Measurements from ENCODE around the gene SPSB1.

The SPSB1 gene

DNA sequence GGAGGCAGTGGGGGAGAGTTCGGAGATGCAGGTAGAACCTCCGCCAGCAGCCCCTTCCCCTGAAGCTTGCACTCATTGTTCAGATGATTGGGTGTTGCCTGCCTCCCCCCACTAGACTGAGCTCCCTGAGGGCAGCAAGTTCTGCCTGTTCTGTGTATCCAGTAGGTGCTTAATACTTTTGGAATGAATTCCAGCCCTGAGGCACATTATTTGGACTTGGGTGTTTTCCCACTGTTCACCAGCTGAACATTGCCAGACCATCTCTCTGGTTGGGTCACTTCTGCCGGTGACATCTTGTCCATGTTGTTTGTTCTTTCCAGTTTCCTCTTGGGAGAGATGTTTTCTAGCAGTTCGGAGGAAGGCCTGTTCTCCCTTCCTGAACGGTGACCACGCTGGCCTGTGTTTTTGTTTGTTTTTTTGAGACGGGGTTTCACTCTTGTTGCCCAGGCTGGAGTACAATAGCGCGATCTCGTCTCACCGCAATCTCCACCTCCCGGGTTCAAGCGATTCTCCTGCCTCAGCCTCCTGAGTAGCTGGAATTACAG is 48.7 kb downstream of the SPSB1 start:
- no peak for DNase-seq (ENCODE audit: low read depth in 2 of 3, low spot score in 2 of 3)

- no peak for DNase-seq (ENCODE audit: low read depth in 2 of 3, low spot score in 2 of 3)
These were observed 50.6 kb downstream of the SPSB1 start for GRCh38 chr1:9343269-9343668.

- no peak for DNase-seq (ENCODE audit: low read depth in 2 of 3, low spot score in 2 of 3)
These were observed 51.9 kb downstream of the SPSB1 start for GRCh38 chr1:9344426-9345200.

GRCh38 chr1:9345471-9345870 is 52.8 kb downstream of the SPSB1 start:
- no peak for DNase-seq (ENCODE audit: low read depth in 2 of 3, low spot score in 2 of 3)

GRCh38 chr1:9345922-9346321 is 53.2 kb downstream of the SPSB1 start:
- DNase-seq (ENCODE audit: low read depth in 2 of 3, low spot score in 2 of 3), result no peak

- no peak for DNase-seq (ENCODE audit: low read depth in 2 of 3, low spot score in 2 of 3)
These were observed 53.9 kb downstream of the SPSB1 start for GRCh38 chr1:9346566-9346965.

- no peak for DNase-seq (ENCODE audit: low read depth in 2 of 3, low spot score in 2 of 3)
These were observed 54.6 kb downstream of the SPSB1 start for GRCh38 chr1:9347095-9347850.

- DNase-seq (ENCODE audit: low read depth in 2 of 3, low spot score in 2 of 3), result no peak
These were observed 56.7 kb downstream of the SPSB1 start for GRCh38 chr1:9349331-9349851.

GRCh38 chr1:9350013-9350908 is 57.6 kb downstream of the SPSB1 start:
- DNase-seq (ENCODE audit: low read depth in 2 of 3, low spot score in 2 of 3), result no peak

DNA sequence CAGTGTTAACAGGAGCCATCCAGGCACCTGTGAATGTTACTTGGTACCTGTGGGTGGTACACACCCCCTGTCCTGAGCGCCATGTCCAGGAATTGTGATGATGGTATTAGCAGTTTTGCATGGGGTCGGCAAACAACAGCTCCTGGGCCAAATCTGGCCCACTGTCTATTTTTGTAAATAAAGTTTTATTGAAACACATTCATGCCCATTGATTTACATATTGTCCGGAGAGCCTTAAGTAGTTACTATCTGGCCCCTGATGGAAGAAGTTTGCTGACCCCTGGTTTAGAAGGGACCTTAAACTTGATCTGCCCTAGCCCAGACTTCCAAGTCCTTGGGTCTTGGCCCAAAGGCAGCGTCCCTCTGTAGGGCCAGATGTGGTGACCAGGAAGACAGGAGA is 58.3 kb downstream of the SPSB1 start:
- no peak for DNase-seq (ENCODE audit: low read depth in 2 of 3, low spot score in 2 of 3)

DNA sequence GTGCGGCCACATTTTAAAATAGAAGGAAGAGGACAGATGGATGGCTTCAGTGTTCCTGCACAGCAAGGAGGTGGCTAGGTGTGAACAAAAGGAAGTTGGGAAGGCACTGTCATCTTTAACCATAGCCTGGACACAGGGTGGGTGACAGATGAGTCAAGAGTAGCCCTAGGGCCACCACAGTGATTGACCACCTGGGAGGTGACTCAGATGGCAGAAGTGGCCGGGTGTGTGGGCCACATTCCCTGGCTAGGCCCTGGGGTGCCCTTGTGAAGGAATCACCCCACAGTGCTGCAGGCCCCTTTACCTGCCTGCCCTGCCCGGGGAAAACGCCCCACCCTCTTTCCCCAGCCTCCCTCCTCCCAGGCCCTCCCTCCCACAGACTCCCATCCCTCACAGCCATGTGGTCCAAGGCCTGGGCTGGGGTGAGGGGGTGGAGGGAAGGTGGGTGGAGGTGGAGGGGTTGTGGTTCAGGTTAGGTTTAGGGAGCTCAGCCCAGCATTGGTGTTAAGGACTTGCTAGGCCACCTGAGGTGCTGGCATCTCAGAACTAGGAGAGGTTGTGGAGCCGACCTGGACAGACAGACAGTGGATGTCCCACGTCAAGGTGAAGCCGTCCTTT is 59.1 kb downstream of the SPSB1 start:
- no peak for DNase-seq (ENCODE audit: low read depth in 2 of 3, low spot score in 2 of 3)

- DNase-seq (ENCODE audit: low read depth in 2 of 3, low spot score in 2 of 3), result no peak
These were observed 59.9 kb downstream of the SPSB1 start for GRCh38 chr1:9352377-9353134.

GRCh38 chr1:9355503-9355902 is 62.8 kb downstream of the SPSB1 start:
- DNase-seq (ENCODE audit: low read depth in 2 of 3, low spot score in 2 of 3), result no peak

DNA sequence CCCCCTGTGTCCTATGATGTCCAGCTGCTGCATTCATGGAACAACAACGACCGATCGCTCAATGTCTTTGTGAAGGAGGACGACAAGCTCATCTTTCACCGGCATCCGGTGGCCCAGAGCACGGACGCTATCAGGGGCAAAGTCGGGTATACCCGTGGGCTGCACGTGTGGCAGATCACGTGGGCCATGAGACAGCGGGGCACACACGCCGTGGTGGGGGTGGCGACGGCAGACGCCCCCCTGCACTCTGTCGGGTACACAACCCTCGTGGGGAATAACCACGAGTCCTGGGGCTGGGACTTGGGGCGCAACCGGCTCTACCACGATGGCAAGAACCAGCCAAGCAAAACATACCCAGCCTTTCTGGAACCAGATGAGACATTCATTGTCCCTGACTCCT is 63.3 kb downstream of the SPSB1 start:
- no peak for DNase-seq (ENCODE audit: low read depth in 2 of 3, low spot score in 2 of 3)

GRCh38 chr1:9356829-9357466 is 64.3 kb downstream of the SPSB1 start:
- DNase-seq (ENCODE audit: low read depth in 2 of 3, low spot score in 2 of 3), result no peak

- no peak for DNase-seq (ENCODE audit: low read depth in 2 of 3, low spot score in 2 of 3)
These were observed 65.3 kb downstream of the SPSB1 start for GRCh38 chr1:9357958-9358357.

- no peak for DNase-seq (ENCODE audit: low read depth in 2 of 3, low spot score in 2 of 3)
These were observed 67.8 kb downstream of the SPSB1 start for GRCh38 chr1:9360371-9361064.

- no peak for DNase-seq (ENCODE audit: low read depth in 2 of 3, low spot score in 2 of 3)
These were observed 69.1 kb downstream of the SPSB1 start for GRCh38 chr1:9361630-9362260.
